Raji (cell line): Measurements from ENCODE around the gene NAE1.

Experiments used
- POLR2A ChIP-seq: IDR thresholded peaks from 2 replicates; pipeline ENCODE4 v1.6.1; 2011; ENCODE audit warnings: low read depth, low read length, control low read depth; ENCODE audit not compliant: insufficient read depth

Gene NAE1

GRCh38 chr16:66853261-66854139 lies 22.7 kb upstream of the NAE1 start:
- no peak for TF ChIP-seq POLR2A

GRCh38 chr16:66851166-66851964 lies 20.6 kb upstream of the NAE1 start:
- TF ChIP-seq POLR2A: no peak

- TF ChIP-seq POLR2A: no peak
Measured at GRCh38 chr16:66850115-66850815, 19.5 kb upstream of the NAE1 start.

GRCh38 chr16:66849549-66849948 lies 18.8 kb upstream of the NAE1 start:
- TF ChIP-seq POLR2A: no peak

GRCh38 chr16:66849021-66849420 lies 18.2 kb upstream of the NAE1 start:
- TF ChIP-seq POLR2A: no peak

- no peak for TF ChIP-seq POLR2A
Measured at GRCh38 chr16:66848172-66848571, 17.4 kb upstream of the NAE1 start.

- TF ChIP-seq POLR2A: no peak
Measured at GRCh38 chr16:66847533-66848067, 16.8 kb upstream of the NAE1 start.

GRCh38 chr16:66846831-66847230 lies 16.1 kb upstream of the NAE1 start:
- no peak for TF ChIP-seq POLR2A

- no peak for TF ChIP-seq POLR2A
Measured at GRCh38 chr16:66846266-66846665, 15.5 kb upstream of the NAE1 start.

- TF ChIP-seq POLR2A: no peak
Measured at GRCh38 chr16:66845791-66846221, 15.0 kb upstream of the NAE1 start.

GRCh38 chr16:66845080-66845410 lies 14.3 kb upstream of the NAE1 start:
- TF ChIP-seq POLR2A: no peak

- no peak for TF ChIP-seq POLR2A
Measured at GRCh38 chr16:66844342-66845079, 13.7 kb upstream of the NAE1 start, which contains the start of gene CA7. Gene CA7 (plus strand): TSS chr16:66844414. CDS start chr16:66844488, 74 bp downstream.

- TF ChIP-seq POLR2A: no peak
Measured at GRCh38 chr16:66844009-66844341, 13.2 kb upstream of the NAE1 start.

- TF ChIP-seq POLR2A: no peak
Measured at GRCh38 chr16:66843191-66843590, 12.4 kb upstream of the NAE1 start.

GRCh38 chr16:66842765-66843164 lies 12.0 kb upstream of the NAE1 start:
- TF ChIP-seq POLR2A: no peak
